MM.1S (cell line): ENCODE data around the gene CHRNA1.

ENCODE experiments used
- CTCF ChIP-seq: fragments of 300-600 bp; sonication (generic); IDR thresholded peaks from 2 replicates; pipeline ENCODE4 v1.5.1; 2016; ENCODE audit warnings: antibody characterized with exemption, low read length, mixed read lengths
- EZH2phosphoT487 ChIP-seq: fragments of 300-600 bp; sonication (generic); IDR thresholded peaks from 2 replicates; pipeline ENCODE4 v1.6.1; 2018; ENCODE audit warnings: antibody characterized with exemption, low read length

- TF ChIP-seq CTCF, result no peak
- no peak for TF ChIP-seq EZH2phosphoT487
Measured at GRCh38 chr2:174798801-174799200, 34.5 kb upstream of the CHRNA1 start.
